ENCODE measurements around the gene SPINK4.

GRCh38 chr9:33260372-33260771 is 20.4 kb downstream of the SPINK4 start:
- TF ChIP-seq CTCF (IDR thresholded peaks at IDR 0.05) (no peak), EZH2 (IDR thresholded peaks at IDR 0.05) (no peak)
